GM06990 (cell line): ENCODE results near the gene SHC2.
"Not testable (repeated sequence)": the region's sequence is repeated elsewhere in the genome, so short reads cannot be mapped to it uniquely, and the experiment has no call there.

Experiments used
- DNase-seq: peaks from one replicate; pipeline ENCODE4 v3.0.0-alpha.2; 2011; ENCODE audit not compliant: insufficient read length; ENCODE audit errors: extremely low read depth
- H3K27me3 ChIP-seq: replicated peaks from 2 replicates; pipeline ENCODE4 v1.6.0; 2011; ENCODE audit warnings: low read length; ENCODE audit not compliant: control insufficient read depth, insufficient read depth
- H3K36me3 ChIP-seq: 2 replicates; pipeline ENCODE4 v1.5.1; 2011; ENCODE audit warnings: low read length; ENCODE audit not compliant: control insufficient read depth, insufficient read depth
- H3K4me3 ChIP-seq: replicated peaks from 2 replicates; pipeline ENCODE4 v1.5.1; 2011; ENCODE audit warnings: low read depth, mild to moderate bottlenecking, control low read depth, low read length
- TF ChIP-seq, protein P1 (sequence below): IDR thresholded peaks from 2 replicates; pipeline ENCODE4 v1.5.1; 2011; ENCODE audit warnings: low read length, control low read depth, mild to moderate bottlenecking, inconsistent platforms; ENCODE audit not compliant: insufficient read depth, poor library complexity, severe bottlenecking

The SHC2 gene

GRCh38 chr19:389255-389934 lies 71.4 kb downstream of the SHC2 start:
- DNase-seq = no peak
- no peaks in the 10 kb centered on the region for H3K27me3 ChIP-seq

DNA sequence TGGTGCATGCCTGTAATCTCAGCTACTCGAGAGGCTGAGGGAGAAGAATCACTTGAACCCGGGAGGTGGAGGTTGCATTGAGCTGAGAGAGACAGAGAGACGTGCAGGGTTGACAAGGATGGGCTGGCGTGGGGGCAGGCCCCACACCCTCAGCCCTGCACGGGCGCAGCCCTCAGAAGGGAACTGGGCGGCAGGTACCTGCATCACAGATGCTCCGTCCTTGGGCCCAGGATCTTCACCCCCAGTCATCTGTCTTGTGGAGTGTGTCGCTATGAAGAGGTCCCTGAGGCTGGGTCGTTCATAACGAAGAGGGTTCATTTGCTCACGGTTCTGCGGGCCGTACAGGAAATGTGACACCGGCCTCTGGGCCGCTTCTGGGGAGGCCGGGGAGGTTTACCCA lies 72.1 kb downstream of the SHC2 start:
- DNase-seq = no peak
- H3K27me3 ChIP-seq = no peaks in the 10 kb centered on the region
- H3K4me3 ChIP-seq = no peak overlapping the region
- H3K36me3 ChIP-seq = no peaks in the 10 kb centered on the region
- TF ChIP-seq, protein P1, sequence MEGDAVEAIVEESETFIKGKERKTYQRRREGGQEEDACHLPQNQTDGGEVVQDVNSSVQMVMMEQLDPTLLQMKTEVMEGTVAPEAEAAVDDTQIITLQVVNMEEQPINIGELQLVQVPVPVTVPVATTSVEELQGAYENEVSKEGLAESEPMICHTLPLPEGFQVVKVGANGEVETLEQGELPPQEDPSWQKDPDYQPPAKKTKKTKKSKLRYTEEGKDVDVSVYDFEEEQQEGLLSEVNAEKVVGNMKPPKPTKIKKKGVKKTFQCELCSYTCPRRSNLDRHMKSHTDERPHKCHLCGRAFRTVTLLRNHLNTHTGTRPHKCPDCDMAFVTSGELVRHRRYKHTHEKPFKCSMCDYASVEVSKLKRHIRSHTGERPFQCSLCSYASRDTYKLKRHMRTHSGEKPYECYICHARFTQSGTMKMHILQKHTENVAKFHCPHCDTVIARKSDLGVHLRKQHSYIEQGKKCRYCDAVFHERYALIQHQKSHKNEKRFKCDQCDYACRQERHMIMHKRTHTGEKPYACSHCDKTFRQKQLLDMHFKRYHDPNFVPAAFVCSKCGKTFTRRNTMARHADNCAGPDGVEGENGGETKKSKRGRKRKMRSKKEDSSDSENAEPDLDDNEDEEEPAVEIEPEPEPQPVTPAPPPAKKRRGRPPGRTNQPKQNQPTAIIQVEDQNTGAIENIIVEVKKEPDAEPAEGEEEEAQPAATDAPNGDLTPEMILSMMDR = no peak

More at GRCh38 chr19:389255-389934, 71.4 kb downstream of the SHC2 start:
- H3K36me3 ChIP-seq = no peaks in the 10 kb centered on the region
- no peak overlapping the region for H3K4me3 ChIP-seq
- TF ChIP-seq, protein P1 = no peak

GRCh38 chr19:387777-388176 lies 73.1 kb downstream of the SHC2 start:
- H3K27me3 ChIP-seq = no peaks in the 10 kb centered on the region
- H3K36me3 ChIP-seq = no peaks in the 10 kb centered on the region
- no peak for DNase-seq

GRCh38 chr19:386632-387301 lies 74.1 kb downstream of the SHC2 start:
- not testable (repeated sequence) for H3K27me3 ChIP-seq, H3K36me3 ChIP-seq, DNase-seq, H3K4me3 ChIP-seq

More at GRCh38 chr19:387777-388176, 73.1 kb downstream of the SHC2 start:
- TF ChIP-seq, protein P1 = no peak
- H3K4me3 ChIP-seq = no peak overlapping the region

GRCh38 chr19:386189-386588 lies 74.6 kb downstream of the SHC2 start:
- H3K36me3 ChIP-seq, DNase-seq, H3K27me3 ChIP-seq, H3K4me3 ChIP-seq: not testable (repeated sequence)

GRCh38 chr19:384799-385169 lies 76.0 kb downstream of the SHC2 start:
- Histone ChIP-seq H3K27me3 (no peaks in the 10 kb centered on the region), H3K36me3 (no peaks in the 10 kb centered on the region), H3K4me3 (no peak overlapping the region)
- peak; percentile 59 for DNase-seq
- TF ChIP-seq, protein P1 = no peak
